GM12864 (cell line): ENCODE results near the gene PLEKHJ1.
A peak's percentile ranks its signal among the peaks of the same experiment; 100 is the strongest.
"Not testable (repeated sequence)": the region's sequence is repeated elsewhere in the genome, so short reads cannot be mapped to it uniquely, and the experiment has no call there.

Experiments
- DNase-seq: peaks from one replicate; pipeline ENCODE4 v3.0.0-alpha.2; 2011; ENCODE audit warnings: low read depth
- H3K4me3 ChIP-seq: 2 replicates; pipeline ENCODE4 v1.5.1; 2011; ENCODE audit warnings: mild to moderate bottlenecking, low read depth, low read length, control low read depth
- CTCF ChIP-seq: IDR thresholded peaks from 2 replicates; pipeline ENCODE4 v1.5.1; 2011; ENCODE audit warnings: low read depth, mild to moderate bottlenecking, moderate library complexity, low read length, control low read depth, inconsistent platforms; ENCODE audit errors: missing control alignments

PLEKHJ1 gene

GRCh38 chr19:2236314-2237050 lies at the start of gene PLEKHJ1, which contains the start of gene SF3A2:
Gene PLEKHJ1, minus strand, starts transcription at chr19:2236329. Its CDS starts 81 bp downstream, at chr19:2236248.
Gene SF3A2, plus strand, starts transcription at chr19:2236824. Its CDS starts 6,595 bp downstream, at chr19:2243419.
- peak; percentile 91 for DNase-seq
- TF ChIP-seq CTCF = peak; percentile 97
- peak within 1 kb of the TSS; percentile 85 for H3K4me3 ChIP-seq

GRCh38 chr19:2283835-2284507 lies 47.8 kb upstream of the PLEKHJ1 start:
- H3K4me3 ChIP-seq = no peak overlapping the region
- no peak for TF ChIP-seq CTCF
- no peak for DNase-seq

GRCh38 chr19:2282862-2283237 lies 46.7 kb upstream of the PLEKHJ1 start:
- no peak for TF ChIP-seq CTCF

GRCh38 chr19:2282062-2282861 lies 46.1 kb upstream of the PLEKHJ1 start, which contains the start of gene PEAK3:
Gene PEAK3, minus strand, starts transcription at chr19:2282175. Its CDS starts 1,244 bp downstream, at chr19:2280931.
- no peak within 1 kb of the TSS for H3K4me3 ChIP-seq
- DNase-seq = no peak

More at GRCh38 chr19:2282862-2283237, 46.7 kb upstream of the PLEKHJ1 start:
- DNase-seq = no peak
- H3K4me3 ChIP-seq = no peak overlapping the region

GRCh38 chr19:2281265-2282061 lies 45.3 kb upstream of the PLEKHJ1 start:
- not testable (repeated sequence) for H3K4me3 ChIP-seq, DNase-seq

More at GRCh38 chr19:2282062-2282861, 46.1 kb upstream of the PLEKHJ1 start, which contains the start of gene PEAK3:
- TF ChIP-seq CTCF = no peak

- H3K4me3 ChIP-seq = no peak overlapping the region
- no peak for DNase-seq
- TF ChIP-seq CTCF = no peak
Measured at GRCh38 chr19:2280633-2281264, 44.6 kb upstream of the PLEKHJ1 start.
